Cardiac muscle cell (in vitro differentiated cells and primary cell): Measurements from ENCODE around the gene FAM234B. TPM values are rescaled to one million over a fixed set of nuclear protein-coding genes. Genes with fewer than 3 reads are reported as not detected.

Source experiments
- DNase-seq, 2 donors: peaks; one replicate each; pipeline versions ENCODE4 v3.0.0 to v3.0.0-alpha.2; 2010 to 2017; ENCODE audit warnings: low read depth in 1 of 2, low spot score in 1 of 2
- H3K27ac ChIP-seq: fragments of 200-600 bp; sonication (generic); 2 replicates; pipeline ENCODE4 v1.5.1; 2016
- H3K27me3 ChIP-seq: fragments of 200-600 bp; sonication (generic); 2 replicates; pipeline ENCODE4 v1.6.0; 2016; ENCODE audit warnings: control low read depth
- H3K36me3 ChIP-seq: fragments of 200-600 bp; sonication (generic); 2 replicates; pipeline ENCODE4 v1.5.1; 2016; ENCODE audit warnings: control low read depth
- H3K4me1 ChIP-seq: fragments of 200-600 bp; sonication (generic); 2 replicates; pipeline ENCODE4 v1.8.1; 2017; ENCODE audit warnings: low read depth, mild to moderate bottlenecking, mixed run types
- H3K4me3 ChIP-seq: fragments of 200-600 bp; sonication (generic); 2 replicates; pipeline ENCODE4 v1.5.1; 2016; ENCODE audit warnings: mild to moderate bottlenecking
- H3K9me3 ChIP-seq: fragments of 200-600 bp; sonication (generic); 2 replicates; pipeline ENCODE4 v1.5.1; 2017; ENCODE audit warnings: low read depth, mild to moderate bottlenecking, control low read depth
- polyA plus RNA-seq: library from polyadenylated mRNA; unstranded; fragments of >200 nt; fragmentation: Nextera tagmentation; extraction: Ambion mirVana; gene quantifications from 2 replicates; pipeline ENCODE4 v1.2.1, GENCODE V29; 2016
- total RNA-seq: library from RNA; depleted of rRNA; stranded (reverse); fragments of >200 nt; gene quantifications from 2 replicates; pipeline ENCODE4 v1.2.3, GENCODE V29; 2016
- TF ChIP-seq, protein P1 (sequence below): IDR thresholded peaks from 2 replicates; pipeline ENCODE4 v1.5.1; 2012; ENCODE audit warnings: low read depth, mild to moderate bottlenecking, low read length

The FAM234B gene, protein sequence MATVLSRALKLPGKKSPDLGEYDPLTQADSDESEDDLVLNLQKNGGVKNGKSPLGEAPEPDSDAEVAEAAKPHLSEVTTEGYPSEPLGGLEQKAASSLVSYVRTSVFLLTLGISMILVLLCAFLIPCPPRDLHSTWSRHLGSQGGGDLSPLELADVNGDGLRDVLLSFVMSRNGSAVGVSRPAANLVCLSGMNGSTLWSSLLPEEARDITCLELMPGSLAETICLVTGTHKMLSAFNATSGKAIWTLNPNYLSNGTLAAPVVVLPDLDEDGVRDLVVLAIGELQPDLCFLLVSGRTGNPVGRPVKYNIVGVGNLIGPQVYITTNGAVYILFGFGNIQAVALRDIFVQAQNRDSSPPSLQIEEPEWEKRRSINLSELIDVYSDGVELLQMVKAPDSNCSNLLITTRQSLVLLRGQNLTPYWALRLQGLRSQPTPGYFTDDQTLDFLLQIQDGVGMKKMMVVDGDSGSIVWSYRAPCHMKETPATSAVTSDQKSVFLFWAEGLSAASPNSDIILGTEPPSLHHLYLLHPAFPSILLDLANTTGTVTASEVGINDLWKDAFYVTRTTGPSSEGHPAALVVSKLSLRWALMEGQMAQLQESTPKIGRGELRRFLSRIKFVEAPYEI
- total RNA-seq (6.4 and 6.9 TPM in 2 replicates), polyA plus RNA-seq (4.5 and 5.0 TPM in 2 replicates)

DNA sequence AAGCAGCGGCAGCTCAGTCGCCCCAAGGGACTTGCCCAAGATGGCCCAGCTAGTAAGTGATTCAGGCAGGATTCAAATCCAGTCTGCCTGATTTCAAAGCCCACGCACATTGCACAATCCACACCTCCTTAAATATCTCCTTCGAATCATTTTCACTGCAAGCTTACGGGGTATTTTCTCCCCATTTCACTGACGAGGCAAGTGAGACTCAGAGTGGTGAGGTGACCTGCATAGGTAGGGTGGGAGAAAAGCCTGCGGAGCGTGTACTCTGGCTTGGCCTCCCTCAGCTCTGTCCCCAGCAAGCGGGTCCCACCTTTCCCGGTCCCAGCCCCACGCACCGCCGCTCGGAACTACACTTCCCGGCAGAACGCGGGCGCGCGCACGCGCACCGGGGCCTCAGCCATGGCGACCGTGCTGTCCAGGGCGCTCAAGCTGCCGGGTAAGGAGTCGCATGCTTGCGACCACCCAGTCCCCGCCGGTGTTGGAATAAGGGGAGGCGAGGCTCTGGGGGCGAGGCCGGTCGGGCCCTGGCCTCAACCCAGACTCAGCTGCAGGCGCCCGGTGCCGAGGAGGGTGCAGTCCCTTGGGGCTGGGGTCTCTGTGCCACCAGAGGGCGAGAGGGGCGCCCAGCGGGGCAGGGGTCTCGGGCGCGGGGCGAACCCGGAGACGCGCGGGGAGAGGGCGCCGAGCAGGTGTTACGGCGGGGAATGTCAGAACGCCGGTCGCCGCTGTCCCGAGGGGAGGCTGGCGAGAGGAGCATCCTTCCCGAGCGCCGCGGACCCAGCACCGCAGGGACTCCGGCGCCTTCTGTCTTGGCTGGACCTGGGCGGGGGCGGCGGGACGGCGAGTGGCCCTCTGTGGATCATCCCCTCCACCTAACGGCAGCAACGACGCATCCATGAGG, at the start of gene FAM234B:
TSS of gene FAM234B (plus strand) at position 380 of the 904 bp plus-strand sequence. CDS start at position 403, 23 bp downstream.
- Histone ChIP-seq H3K9me3 (no peaks in the 10 kb centered on the region), H3K36me3 (no peaks in the 10 kb centered on the region), H3K27ac (no peak within 1 kb of the TSS), H3K4me1 (peaks cover 5% of the 10 kb centered on the region), H3K27me3 (no peaks in the 10 kb centered on the region), H3K4me3 (peak within 1 kb of the TSS; percentile 96)
- DNase-seq, result peak; percentile 80 to 81
- TF ChIP-seq, protein P1, sequence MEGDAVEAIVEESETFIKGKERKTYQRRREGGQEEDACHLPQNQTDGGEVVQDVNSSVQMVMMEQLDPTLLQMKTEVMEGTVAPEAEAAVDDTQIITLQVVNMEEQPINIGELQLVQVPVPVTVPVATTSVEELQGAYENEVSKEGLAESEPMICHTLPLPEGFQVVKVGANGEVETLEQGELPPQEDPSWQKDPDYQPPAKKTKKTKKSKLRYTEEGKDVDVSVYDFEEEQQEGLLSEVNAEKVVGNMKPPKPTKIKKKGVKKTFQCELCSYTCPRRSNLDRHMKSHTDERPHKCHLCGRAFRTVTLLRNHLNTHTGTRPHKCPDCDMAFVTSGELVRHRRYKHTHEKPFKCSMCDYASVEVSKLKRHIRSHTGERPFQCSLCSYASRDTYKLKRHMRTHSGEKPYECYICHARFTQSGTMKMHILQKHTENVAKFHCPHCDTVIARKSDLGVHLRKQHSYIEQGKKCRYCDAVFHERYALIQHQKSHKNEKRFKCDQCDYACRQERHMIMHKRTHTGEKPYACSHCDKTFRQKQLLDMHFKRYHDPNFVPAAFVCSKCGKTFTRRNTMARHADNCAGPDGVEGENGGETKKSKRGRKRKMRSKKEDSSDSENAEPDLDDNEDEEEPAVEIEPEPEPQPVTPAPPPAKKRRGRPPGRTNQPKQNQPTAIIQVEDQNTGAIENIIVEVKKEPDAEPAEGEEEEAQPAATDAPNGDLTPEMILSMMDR, result peak; percentile 9

DNA sequence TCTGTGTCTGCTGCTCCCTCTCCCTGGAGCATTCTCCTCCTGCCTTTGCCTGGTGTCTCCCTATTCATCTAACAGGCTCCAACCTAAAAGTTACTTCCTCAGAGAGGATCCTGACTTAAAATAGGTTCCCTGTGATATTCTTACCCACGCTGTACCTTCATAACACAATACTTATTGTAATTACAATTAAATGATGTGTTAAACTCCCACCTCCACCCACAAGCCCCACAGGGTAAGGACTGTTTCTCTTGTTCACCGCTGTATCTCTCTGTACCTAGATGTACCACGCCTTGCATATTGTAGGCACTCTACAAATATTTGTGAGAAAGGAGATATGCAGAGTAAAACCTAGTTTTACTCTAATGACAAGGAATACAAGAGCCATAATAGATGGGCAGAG, 49.1 kb upstream of the FAM234B start:
- Histone ChIP-seq H3K9me3 (no peaks in the 10 kb centered on the region), H3K27ac (no peak overlapping the region), H3K4me3 (no peak overlapping the region), H3K36me3 (no peaks in the 10 kb centered on the region), H3K27me3 (no peaks in the 10 kb centered on the region), H3K4me1 (peaks cover 9% of the 10 kb centered on the region)
- no peak for DNase-seq
- TF ChIP-seq, protein P1, result no peak

DNA sequence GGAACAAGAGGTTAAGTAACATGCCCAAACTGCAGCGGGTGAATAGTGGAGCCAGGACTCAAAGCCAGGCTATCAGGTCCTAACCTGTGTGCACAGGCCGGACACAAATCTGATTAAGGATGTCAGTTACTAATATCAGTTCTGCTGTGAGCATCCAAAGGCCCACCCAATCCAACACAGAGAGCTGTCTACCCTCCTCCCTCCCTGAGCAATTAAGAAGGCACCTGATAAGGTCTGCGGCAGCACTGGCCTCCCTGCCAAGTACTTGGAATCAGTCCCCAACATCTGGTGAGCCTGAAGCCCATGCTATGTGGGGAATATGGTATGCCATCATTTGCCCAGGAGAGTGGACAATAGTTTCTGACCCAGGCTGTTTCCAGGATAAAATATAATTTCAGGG, 48.0 kb upstream of the FAM234B start:
- Histone ChIP-seq H3K36me3 (no peaks in the 10 kb centered on the region), H3K4me1 (peaks cover 9% of the 10 kb centered on the region), H3K4me3 (no peak overlapping the region), H3K27ac (no peak overlapping the region), H3K9me3 (no peaks in the 10 kb centered on the region), H3K27me3 (no peaks in the 10 kb centered on the region)
- TF ChIP-seq, protein P1, result no peak
- no peak for DNase-seq

DNA sequence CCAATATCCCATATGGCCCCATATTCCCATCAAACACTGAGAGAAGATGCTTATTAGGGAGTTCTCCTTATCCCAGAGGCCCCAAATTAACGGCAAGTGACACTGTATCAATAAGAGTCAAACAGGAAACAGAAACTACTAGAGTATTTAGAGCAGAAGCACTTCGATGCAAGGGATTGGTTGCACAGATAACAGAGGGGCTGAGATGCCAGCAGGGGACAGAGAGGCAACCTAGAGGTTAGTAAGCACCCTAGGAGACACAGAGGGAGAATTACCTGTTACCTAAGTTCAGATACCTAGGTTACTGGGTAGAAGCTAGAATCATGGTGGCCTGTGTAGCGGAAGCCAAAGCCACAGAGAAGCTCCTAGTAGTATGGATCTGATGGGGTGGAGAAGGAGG, 47.0 kb upstream of the FAM234B start:
- TF ChIP-seq, protein P1, result no peak
- no peak for DNase-seq
- H3K4me1 ChIP-seq, result peaks cover 9% of the 10 kb centered on the region
- no peak overlapping the region for H3K4me3 ChIP-seq
- no peaks in the 10 kb centered on the region for H3K9me3 ChIP-seq
- no peak overlapping the region for H3K27ac ChIP-seq
- no peaks in the 10 kb centered on the region for H3K36me3 ChIP-seq
- H3K27me3 ChIP-seq, result no peaks in the 10 kb centered on the region

DNA sequence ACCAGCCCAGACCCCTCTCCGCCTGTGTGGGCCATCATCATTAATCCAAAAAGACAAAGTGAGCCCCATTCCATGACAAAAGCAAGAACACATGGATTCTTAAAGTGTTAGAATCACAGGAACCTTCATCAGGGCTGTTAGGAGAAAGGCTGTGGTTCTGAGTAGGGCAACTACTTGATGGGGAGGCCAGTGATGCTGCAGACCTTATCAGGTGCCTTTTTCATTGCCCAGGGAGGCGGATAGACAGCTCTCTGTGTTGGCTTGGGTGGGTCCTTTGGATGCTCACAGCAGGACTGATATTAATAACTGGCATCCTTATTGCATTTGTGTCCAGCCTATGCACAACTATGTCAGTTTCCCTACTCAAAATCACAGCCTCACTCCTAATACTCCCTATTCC, 46.4 kb upstream of the FAM234B start:
- TF ChIP-seq, protein P1, result no peak
- H3K4me3 ChIP-seq, result no peak overlapping the region
- no peaks in the 10 kb centered on the region for H3K9me3 ChIP-seq
- peaks cover 9% of the 10 kb centered on the region for H3K4me1 ChIP-seq
- no peaks in the 10 kb centered on the region for H3K36me3 ChIP-seq
- H3K27ac ChIP-seq, result no peak overlapping the region
- DNase-seq, result no peak
- H3K27me3 ChIP-seq, result no peaks in the 10 kb centered on the region
